Hepatocyte (in vitro differentiated cells): ENCODE data around the gene CCNI2. TPM values are rescaled to one million over a fixed set of nuclear protein-coding genes. Genes with fewer than 3 reads are reported as not detected.

ENCODE experiments used
- DNase-seq: peaks from one replicate; pipeline ENCODE4 v3.0.0-alpha.2; 2016; ENCODE audit warnings: low spot score
- H2AFZ ChIP-seq: fragments of 200-600 bp; sonication (generic); 2 replicates; pipeline ENCODE4 v1.6.0; 2016; ENCODE audit warnings: antibody characterized with exemption, mild to moderate bottlenecking
- H3K27ac ChIP-seq: fragments of 200-600 bp; sonication (generic); 2 replicates; pipeline ENCODE4 v1.5.1; 2016; ENCODE audit warnings: mild to moderate bottlenecking
- H3K27me3 ChIP-seq: fragments of 200-600 bp; sonication (generic); 2 replicates; pipeline ENCODE4 v1.6.1; 2016
- H3K36me3 ChIP-seq: fragments of 200-600 bp; sonication (generic); replicated peaks from 2 replicates; pipeline ENCODE4 v1.5.1; 2016; ENCODE audit warnings: low read depth; ENCODE audit not compliant: insufficient read depth
- H3K4me1 ChIP-seq: fragments of 200-600 bp; sonication (generic); 2 replicates; pipeline ENCODE4 v1.5.1; 2016; ENCODE audit warnings: mild to moderate bottlenecking, moderate library complexity; ENCODE audit not compliant: insufficient read depth
- H3K4me2 ChIP-seq: fragments of 200-600 bp; sonication (generic); 2 replicates; pipeline ENCODE4 v1.6.0; 2016
- H3K4me3 ChIP-seq: fragments of 200-600 bp; sonication (generic); 2 replicates; pipeline ENCODE4 v1.5.1; 2016; ENCODE audit warnings: mild to moderate bottlenecking
- H3K79me2 ChIP-seq: fragments of 200-600 bp; sonication (generic); 2 replicates; pipeline ENCODE4 v1.6.0; 2017; ENCODE audit warnings: mild to moderate bottlenecking
- H3K9me2 ChIP-seq: fragments of 200-600 bp; sonication (generic); replicated peaks from 2 replicates; pipeline ENCODE4 v1.6.0; 2017; ENCODE audit warnings: mild to moderate bottlenecking; ENCODE audit not compliant: insufficient read depth
- H3K9me3 ChIP-seq: fragments of 200-600 bp; sonication (generic); 2 replicates; pipeline ENCODE4 v1.5.1; 2016; ENCODE audit warnings: low read depth, mild to moderate bottlenecking
- H4K20me1 ChIP-seq: fragments of 200-600 bp; sonication (generic); 2 replicates; pipeline ENCODE4 v1.6.0; 2016; ENCODE audit warnings: mild to moderate bottlenecking; ENCODE audit not compliant: insufficient read depth, poor library complexity, severe bottlenecking
- EZH2 ChIP-seq: fragments of 200-600 bp; sonication (generic); IDR thresholded peaks from 2 replicates; pipeline ENCODE4 v1.6.1; 2016; ENCODE audit warnings: antibody characterized with exemption, mild to moderate bottlenecking, borderline replicate concordance
- EZH2phosphoT487 ChIP-seq: fragments of 200-600 bp; sonication (generic); IDR thresholded peaks from one replicate; pipeline ENCODE4 v1.6.1; 2018; ENCODE audit warnings: antibody characterized with exemption, mild to moderate bottlenecking, low read depth, moderate library complexity; ENCODE audit not compliant: unreplicated experiment, severe bottlenecking
- WGBS: methylation state at CpG from one replicate; pipeline ENCODE4 v1.1.6; 2016; ENCODE audit warnings: low lambda C conversion rate; ENCODE audit errors: missing lambda C conversion rate; 5-methylcytosine and 5-hydroxymethylcytosine counted together
- polyA plus RNA-seq: library from polyadenylated mRNA; unstranded; fragments of >200 nt; fragmentation: Nextera tagmentation; extraction: Ambion mirVana; gene quantifications from 2 replicates; pipeline ENCODE4 v1.2.1, GENCODE V29; 2016
- total RNA-seq: library from RNA; depleted of rRNA; stranded (reverse); fragments of >200 nt; gene quantifications from 2 replicates; pipeline ENCODE4 v1.2.3, GENCODE V29; 2014
- TF ChIP-seq, protein P1 (sequence below): fragments of 200-600 bp; sonication (generic); IDR thresholded peaks from 2 replicates; pipeline ENCODE4 v1.5.1; 2016; ENCODE audit warnings: antibody characterized with exemption, mild to moderate bottlenecking; ENCODE audit not compliant: poor library complexity

Gene CCNI2
- total and polyA plus RNA-seq, 2 experiments from 2014 or later, result 1.4 to 1.8 TPM

DNA sequence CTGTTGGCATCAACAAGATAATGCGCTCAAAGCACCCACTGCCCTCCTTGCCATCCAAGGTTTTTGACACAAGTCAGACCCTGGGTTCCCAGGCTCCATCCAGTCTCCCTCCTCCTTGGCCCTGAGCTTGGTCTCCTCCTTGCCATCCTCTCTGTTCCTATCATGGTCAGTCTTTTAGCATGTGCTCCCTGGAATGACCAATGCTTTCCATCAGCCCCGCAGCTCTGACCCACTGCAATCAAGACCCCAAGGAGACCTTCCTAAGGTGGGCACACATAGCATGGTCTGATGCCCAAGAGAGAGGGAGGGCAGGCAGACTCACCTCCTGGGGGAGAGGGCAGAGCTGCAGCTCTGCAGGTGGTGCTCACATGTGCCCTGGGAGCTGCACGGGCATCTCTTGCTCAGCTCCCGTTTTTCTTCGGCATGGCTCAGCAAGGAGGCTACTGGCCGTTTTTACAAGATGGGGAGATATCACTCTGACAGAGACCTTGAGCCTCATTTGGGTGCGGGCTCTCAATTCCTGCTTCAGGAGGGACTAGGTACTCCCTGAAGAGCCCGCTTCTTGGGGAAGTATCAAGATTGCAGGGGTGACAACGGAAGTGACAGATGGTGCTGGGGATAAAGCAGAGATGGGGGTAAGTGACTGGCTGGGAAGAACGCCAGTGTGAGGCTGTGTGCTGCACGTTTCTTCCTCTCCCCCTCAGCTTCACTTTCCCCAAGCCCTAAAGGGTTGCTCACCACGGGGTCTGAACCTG is 26.6 kb downstream of the CCNI2 start:
- Histone ChIP-seq H3K27ac (no peak overlapping the region), H3K4me2 (no peak overlapping the region), H2AFZ (no peak overlapping the region), H3K9me2 (no peaks in the 10 kb centered on the region), H4K20me1 (peaks cover 9% of the 10 kb centered on the region), H3K36me3 (no peaks in the 10 kb centered on the region), H3K4me1 (peaks cover 15% of the 10 kb centered on the region), H3K9me3 (no peaks in the 10 kb centered on the region), H3K4me3 (no peak overlapping the region), H3K27me3 (no peaks in the 10 kb centered on the region), H3K79me2 (peaks cover 73% of the 10 kb centered on the region)
- TF ChIP-seq EZH2phosphoT487 (no peak), EZH2 (no peak)
- TF ChIP-seq, protein P1, sequence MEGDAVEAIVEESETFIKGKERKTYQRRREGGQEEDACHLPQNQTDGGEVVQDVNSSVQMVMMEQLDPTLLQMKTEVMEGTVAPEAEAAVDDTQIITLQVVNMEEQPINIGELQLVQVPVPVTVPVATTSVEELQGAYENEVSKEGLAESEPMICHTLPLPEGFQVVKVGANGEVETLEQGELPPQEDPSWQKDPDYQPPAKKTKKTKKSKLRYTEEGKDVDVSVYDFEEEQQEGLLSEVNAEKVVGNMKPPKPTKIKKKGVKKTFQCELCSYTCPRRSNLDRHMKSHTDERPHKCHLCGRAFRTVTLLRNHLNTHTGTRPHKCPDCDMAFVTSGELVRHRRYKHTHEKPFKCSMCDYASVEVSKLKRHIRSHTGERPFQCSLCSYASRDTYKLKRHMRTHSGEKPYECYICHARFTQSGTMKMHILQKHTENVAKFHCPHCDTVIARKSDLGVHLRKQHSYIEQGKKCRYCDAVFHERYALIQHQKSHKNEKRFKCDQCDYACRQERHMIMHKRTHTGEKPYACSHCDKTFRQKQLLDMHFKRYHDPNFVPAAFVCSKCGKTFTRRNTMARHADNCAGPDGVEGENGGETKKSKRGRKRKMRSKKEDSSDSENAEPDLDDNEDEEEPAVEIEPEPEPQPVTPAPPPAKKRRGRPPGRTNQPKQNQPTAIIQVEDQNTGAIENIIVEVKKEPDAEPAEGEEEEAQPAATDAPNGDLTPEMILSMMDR, result no peak
- WGBS, result 83% methylated on average over 12 of the region's 12 CpGs
- DNase-seq, result no peak

DNA sequence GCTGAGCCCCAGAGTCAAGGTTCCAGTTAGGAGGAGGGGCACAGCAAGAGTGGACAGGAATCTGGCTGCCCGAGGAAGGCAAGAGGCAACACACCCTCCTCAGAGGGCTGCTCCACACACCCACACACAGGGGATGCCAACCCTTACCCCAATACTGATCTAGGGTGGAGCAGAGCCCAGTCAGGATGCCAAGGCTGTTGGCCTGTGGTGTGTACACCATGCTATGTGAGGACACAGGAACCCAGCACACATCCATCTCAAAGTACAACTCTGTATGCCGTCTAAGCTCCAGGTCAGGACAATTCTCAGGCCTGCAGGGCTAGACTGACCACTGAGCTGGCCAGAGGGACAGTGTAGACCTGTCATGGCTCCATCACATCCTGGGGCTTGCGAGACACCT is 27.2 kb downstream of the CCNI2 start:
- Histone ChIP-seq H3K4me1 (peaks cover 15% of the 10 kb centered on the region), H4K20me1 (peaks cover 9% of the 10 kb centered on the region), H3K36me3 (no peaks in the 10 kb centered on the region), H2AFZ (no peak overlapping the region), H3K79me2 (peaks cover 66% of the 10 kb centered on the region), H3K9me2 (no peaks in the 10 kb centered on the region), H3K27ac (no peak overlapping the region), H3K4me2 (no peak overlapping the region), H3K4me3 (no peak overlapping the region), H3K27me3 (no peaks in the 10 kb centered on the region), H3K9me3 (no peaks in the 10 kb centered on the region)
- WGBS, result 88% methylated on average over 3 of the region's 3 CpGs
- TF ChIP-seq EZH2phosphoT487 (no peak), EZH2 (no peak)
- TF ChIP-seq, protein P1, result no peak
- DNase-seq, result no peak

DNA sequence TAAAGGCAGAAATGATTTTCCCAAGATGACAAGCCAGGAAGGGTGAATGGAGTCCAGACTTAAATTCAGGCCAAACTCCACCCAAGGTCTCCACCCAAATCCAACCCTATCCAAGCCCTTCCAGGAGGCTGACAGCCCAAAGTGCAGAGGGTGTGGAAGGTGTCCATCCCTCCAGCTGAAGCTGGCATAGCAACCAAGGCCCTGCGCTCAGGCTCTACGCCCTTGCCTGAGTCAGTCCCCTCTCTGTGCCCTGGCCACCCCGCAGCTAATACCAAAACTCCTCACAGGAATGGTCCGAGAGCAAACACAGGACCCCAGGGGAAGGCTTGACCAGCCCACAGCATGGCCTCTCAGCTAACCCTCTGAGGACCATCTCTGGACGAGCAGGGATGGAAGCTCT is 27.7 kb downstream of the CCNI2 start:
- no peaks in the 10 kb centered on the region for H3K9me3 ChIP-seq
- H3K9me2 ChIP-seq, result no peaks in the 10 kb centered on the region
- H3K36me3 ChIP-seq, result no peaks in the 10 kb centered on the region
- peaks cover 63% of the 10 kb centered on the region for H3K79me2 ChIP-seq
- H3K4me2 ChIP-seq, result peak overlapping the region; percentile 98
- WGBS, result 95% methylated on average over 5 of the region's 5 CpGs
- H4K20me1 ChIP-seq, result peaks cover 9% of the 10 kb centered on the region
- no peak overlapping the region for H3K4me3 ChIP-seq
- no peak for DNase-seq
- no peak overlapping the region for H3K27ac ChIP-seq
- TF ChIP-seq, protein P1, result no peak
- no peak for TF ChIP-seq EZH2phosphoT487
- TF ChIP-seq EZH2, result no peak
- no peak overlapping the region for H2AFZ ChIP-seq
- H3K27me3 ChIP-seq, result no peaks in the 10 kb centered on the region
- H3K4me1 ChIP-seq, result peaks cover 15% of the 10 kb centered on the region
